ENCODE data around the gene SMARCA2.

SMARCA2 gene

DNA sequence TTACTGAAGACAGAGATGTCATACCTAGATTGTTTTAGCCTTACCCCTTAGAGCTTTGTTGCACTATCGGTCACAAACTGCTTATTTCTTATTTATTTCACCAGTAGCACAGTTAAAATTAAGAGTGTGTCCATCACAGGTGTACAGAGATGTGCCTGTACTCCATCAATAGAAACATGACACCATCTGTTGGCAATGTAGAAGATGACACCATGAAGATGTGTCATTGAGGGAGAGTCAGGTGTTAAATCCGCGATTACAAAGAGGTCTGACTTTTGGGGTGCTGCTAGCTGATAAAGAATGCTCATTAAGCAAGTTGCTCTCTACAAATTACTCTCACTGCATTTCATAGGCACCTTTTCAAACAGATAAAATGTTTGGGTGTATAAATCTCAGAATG, 164.4 kb downstream of the SMARCA2 start:
- DNase-seq = no peak

DNA sequence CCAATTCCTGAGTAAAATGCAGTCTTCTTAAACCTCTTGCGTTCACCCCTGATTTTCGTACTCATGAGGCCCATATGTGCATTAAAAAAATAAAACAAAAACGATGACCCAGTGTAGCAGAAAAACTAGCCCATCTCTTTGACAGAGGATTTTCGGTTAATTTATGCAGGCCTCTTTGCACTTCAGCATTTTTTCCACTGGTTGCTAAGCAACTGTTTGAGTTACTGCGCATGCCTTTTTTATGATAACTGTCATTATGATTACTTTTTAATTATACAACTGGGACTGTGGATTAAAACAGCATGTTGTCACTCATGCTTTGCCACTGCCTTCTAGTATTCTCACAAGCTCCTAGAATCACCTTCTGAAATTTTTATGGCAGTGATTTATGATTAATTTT, 165.0 kb downstream of the SMARCA2 start:
- DNase-seq = no peak

DNA sequence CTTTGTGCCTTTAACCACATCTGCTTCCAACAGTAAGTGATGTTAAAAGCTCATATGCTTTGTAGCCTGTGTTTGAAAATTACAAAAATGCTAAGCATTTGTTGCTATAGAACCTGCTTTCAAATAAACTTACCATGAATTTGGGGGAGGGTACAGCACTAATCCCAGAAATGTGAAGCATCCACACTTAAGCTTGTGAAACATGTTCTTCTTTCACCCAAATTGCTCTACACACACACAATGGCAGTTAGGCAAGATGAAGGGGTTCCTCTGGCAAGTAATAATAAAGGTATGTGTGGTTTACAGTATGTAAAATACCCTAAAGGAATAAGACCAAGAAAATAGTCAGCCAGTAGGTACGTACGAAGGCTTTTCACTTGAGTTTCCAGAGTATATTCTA, 165.6 kb downstream of the SMARCA2 start:
- DNase-seq = no peak

DNA sequence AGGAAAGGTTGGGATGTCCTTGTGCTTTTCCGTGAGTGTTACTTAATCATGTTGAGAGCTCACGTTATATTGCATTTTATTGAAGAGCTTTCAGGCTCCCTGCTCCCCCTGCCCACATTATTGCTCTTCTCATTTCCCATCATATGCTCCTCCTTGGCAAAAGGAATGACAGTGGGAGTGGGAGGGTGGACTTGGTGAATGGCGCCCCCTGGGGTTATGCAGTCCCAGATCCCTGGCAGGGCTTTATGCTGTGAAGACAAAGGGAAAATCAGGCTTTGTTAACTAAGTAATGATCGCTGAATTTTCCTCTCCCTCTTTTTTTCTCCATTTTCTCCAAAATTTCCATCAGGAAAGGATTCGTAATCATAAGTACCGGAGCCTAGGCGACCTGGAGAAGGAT, 166.6 kb downstream of the SMARCA2 start:
- no peak for DNase-seq

DNA sequence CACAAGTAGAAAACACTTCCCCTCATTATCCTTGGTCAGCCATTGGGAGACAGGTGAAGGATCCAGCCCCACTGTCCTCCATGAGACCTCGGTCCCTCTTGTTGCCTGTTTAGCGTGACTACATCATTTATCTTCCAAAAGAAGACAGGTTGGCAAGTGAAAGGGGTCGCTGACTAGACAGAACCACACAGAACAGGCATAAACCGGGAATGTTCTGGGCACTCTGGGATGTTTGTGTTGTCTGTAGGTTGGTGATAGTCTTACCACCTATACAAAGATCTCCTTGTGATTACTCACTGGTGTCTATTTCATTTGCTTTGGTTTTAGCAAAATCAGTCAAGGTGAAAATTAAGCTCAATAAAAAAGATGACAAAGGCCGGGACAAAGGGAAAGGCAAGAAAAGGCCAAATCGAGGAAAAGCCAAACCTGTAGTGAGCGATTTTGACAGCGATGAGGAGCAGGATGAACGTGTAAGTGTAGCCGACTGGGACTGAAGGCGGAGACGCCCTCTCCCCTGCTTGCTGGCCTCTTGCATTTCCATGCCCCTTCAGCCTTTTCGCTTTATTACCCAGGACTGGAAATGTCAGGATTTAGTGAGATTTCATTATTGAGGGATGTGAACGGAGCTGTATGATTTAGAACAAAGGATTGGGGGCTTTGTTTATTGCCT, 175.9 kb downstream of the SMARCA2 start:
- DNase-seq = no peak

DNA sequence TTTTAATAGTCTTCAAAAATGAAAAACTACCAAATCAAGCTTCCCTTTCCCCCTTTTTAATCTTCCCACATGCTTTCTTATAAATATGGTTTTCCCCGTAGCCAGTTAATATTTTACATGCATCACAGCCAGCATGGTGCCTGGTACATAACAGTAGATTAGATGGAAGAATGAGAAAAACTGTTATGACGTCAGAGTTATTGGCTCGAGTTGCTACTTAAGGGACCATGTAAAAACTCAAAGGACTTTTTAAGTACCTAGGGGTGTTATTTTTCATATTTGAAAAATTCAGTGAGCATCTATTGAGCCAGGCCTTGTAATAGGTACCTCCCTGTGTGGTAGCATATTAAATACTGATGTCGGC, 176.4 kb downstream of the SMARCA2 start:
- DNase-seq = no peak

DNA sequence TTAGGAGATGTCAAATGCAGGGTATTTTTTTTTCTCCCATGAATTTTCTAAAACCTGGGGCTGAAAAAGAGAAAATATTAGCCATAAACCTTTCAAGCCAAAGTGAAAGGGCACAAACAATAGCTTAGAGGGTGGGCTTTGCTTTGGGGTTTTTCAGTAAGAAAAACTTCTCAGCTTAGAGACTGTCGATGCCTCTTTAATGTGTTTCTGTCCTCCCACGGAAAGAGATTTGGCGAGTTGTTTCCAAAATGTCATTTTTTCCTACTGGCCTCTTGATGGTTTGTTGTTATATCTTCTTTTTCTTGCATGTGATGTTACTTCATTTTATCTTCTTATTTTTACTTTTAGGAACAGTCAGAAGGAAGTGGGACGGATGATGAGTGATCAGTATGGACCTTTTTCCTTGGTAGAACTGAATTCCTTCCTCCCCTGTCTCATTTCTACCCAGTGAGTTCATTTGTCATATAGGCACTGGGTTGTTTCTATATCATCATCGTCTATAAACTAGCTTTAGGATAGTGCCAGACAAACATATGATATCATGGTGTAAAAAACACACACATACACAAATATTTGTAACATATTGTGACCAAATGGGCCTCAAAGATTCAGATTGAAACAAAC, 177.3 kb downstream of the SMARCA2 start:
- DNase-seq = no peak

DNA sequence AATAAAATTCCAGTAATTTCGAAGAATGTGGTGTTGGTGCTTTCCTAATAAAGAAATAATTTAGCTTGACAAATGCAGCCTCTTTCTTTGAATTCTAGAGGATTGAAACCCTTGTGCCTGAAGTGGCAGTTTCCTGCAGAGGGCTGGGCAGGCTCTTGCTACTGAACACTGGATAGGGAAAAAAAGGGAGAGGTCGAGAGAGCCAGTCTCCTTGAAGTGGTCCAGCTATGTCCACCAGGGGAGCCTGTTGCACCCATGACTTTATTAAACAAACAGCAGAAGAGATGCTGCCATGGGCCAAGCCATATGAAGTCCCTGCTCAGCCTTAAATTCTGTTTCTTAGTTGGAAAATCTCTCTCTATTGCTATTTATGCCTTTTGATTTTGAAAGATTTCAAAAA, 178.4 kb downstream of the SMARCA2 start:
- no peak for DNase-seq

DNA sequence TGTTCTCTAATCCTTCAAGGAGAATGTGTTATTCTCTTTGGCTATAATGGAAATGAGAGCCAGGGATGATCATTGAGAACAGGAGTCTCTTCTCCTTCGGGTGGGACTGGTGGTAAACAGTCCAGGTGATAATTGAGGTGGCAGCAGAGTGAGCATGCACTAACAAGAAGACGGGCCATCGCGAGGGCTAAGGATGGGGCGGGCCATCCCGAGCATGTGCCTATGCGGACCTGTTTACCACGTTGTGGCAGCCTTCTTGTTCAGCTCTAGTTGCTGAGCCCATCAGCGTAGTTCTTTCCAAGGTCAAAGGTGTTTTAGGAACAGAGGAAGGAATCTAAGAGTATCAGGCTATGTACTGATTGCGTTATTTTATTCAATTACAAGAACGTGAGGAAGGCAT, 180.1 kb downstream of the SMARCA2 start:
- DNase-seq = no peak

DNA sequence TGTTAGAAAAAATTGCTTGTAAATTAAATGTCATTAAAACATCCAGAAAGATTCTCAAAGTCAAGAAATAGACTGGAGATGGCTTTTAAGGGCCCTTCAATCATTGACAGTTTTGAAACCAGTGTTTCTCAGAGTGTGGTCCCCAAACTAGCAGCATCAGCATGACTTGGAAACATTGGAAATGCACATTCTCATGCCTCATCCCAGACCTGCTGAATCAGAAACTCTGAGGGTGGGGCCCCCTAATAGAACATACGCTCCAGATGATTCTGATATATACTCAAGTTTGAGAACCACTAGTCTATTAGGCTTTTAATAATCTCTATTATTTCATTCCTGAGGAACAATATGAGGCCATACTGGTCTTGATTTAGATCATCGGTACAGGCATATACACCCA, 181.6 kb downstream of the SMARCA2 start:
- no peak for DNase-seq

DNA sequence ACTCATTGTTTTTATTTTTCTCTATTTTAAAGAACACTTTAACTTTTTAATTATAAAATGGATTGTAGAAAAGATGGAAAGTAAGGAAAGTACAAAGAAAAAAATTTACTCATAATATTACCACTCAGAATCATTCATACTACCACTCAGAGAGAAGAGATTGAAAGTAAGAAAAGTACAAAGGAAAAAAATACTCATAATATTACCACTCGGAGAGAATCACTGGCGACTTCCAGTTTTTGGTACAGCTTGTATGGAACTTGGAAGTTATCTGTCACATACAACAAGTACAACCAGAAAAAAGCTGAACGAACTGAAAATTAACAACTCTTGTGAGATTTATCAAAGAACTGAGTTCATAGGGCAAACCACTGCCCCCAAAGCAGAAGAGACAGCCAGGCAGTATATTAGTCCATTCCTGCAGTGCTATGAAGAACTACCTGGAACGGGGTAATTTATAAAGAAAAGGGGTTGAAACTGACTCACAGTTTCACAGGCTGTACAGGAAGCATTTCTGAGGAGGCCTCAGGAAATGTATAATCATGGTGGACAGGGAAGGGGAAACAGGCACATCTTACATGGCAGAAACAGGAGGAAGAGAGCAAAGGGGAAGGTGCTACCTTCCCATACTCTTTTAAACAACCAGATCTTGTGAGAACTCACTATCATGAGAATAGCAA, 183.9 kb downstream of the SMARCA2 start:
- no peak for DNase-seq

DNA sequence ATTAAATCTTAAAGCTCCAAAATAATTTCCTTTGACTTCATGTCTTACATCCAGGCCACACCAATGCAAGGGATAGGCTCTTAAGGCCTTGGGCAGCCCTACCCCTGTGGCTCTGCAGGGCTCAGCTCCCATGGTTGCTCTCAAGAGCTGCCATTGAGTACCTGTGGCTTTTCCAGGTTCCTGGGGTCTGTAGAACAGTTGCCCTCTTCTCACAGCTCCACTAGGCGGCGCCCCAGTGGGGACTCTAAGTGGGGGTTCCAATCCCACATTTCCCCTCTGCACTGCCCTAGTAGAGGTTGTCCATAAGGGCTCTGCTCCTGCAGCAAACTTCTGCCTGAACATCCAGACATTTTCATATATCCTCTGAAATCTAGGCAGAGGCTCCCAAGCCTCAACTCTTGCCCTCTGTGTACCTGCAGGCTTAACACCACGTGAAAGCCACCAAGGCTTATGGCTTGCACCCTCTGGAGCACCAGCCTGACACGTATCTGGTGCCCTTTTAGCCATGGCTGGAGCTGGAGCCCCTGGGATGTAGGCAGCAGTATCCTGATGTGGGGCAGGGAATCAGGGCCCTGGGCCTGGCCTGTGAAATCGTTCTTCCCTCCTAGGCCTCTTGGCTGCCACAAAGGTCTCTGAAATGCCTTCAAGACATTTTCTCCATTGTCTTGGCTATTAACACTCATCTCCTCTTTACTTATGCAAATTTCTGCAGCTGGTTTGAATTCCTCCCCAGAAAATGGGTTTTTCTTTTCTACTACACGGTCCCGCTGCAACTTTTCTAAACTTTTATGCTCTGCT, 185.1 kb downstream of the SMARCA2 start:
- DNase-seq = no peak

DNA sequence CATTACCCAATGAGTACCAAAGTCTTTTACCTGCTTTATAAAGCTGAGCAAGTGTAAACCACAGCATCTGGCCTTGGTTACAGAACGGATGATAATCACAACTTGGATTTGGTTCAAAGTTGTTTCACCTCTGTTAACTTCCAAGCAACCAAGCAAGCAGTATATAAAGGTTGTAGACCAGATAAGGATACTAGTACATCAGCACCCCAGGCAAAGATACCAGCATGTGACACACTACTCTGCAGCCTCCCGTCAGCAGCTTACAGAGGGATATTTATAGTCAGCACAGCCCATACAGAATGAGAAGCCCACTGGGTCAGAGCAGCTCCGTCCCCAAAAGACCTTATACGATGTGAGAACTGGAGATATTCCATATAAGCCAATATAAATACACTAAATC, 193.3 kb downstream of the SMARCA2 start:
- DNase-seq = no peak

DNA sequence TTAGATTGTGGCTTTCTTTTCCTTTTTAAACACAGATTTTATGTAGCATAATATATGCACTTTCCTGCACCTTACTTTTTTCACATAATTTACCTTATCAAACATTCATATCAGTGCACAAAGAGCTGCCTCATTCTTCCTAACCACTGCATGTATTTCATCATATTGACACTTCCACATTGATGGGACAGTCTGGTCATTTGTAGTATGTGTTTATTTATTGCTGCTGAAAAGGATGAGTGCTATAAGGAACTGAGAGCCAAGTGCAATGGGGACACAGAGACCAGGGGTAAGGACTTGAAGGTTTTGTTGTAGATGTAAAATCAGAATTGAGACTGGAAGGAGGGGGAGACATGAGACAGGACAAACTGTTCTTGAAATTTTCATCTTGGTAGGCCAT, 193.8 kb downstream of the SMARCA2 start:
- no peak for DNase-seq

DNA sequence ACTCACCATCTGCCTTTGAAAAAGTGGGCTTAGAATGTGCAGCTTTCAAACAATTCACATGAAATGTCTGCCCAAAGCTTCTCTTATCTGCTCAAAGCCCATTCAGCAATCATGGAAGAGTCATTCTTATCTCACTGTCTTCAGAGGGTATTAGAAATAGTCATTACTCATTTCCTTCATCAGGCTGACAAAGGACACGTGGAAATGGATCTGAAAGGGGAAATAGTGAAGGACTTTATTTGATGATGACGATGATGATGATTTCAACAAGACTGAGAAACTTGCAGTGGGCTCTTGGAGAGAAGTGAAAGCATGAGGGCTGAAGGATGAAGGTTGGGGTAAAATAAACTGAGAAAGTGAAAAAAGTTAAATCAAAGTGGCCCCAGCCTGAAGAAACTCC, 194.3 kb downstream of the SMARCA2 start:
- no peak for DNase-seq

DNA sequence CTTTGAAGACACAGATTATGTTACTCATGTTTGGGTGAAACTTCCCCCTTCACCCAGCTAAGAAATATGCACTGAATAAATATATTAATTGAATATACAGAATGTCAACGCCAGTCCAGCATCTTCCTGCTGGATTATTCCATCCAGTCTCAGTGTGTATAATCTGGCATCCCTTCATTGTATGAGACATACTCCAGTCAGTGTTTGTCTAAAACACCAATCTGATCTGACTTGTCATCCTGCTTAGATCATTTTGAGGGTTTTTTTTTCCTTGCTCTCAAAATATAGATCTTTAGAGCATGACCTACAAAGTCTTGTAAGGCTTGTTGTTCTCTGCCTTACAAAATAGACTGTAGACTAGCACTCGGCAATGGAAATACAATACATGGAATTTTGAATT, 195.1 kb downstream of the SMARCA2 start:
- no peak for DNase-seq

DNA sequence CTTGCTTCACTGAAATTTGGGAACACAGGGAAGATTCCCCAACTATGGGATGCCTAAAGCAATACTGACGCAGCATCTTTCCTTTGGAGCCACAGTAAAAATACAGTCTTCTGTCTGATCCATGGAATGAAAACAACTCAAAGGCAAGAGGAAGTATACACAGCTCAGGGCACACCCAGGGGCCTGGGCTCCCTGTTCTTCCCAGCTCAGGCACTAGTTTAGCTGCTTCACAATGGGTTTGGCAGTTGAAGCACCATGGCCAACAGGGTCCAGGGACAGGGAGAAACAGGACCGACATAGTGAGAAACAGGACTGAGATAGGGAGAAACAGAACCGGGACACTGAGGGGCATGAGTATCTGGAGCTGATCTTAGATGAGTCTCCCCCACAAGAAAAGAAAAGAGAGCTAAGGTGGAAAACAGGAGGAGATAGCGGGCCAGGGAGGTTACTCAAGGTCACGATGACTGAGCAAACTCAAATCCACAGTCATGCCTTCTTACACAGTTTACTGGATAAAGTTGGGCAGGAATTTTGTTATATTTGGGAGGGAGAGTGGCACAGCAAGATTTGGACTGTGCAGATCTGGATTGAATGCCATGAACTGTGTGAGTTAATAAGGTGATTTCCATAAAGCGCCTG, 198.8 kb downstream of the SMARCA2 start:
- DNase-seq = no peak

DNA sequence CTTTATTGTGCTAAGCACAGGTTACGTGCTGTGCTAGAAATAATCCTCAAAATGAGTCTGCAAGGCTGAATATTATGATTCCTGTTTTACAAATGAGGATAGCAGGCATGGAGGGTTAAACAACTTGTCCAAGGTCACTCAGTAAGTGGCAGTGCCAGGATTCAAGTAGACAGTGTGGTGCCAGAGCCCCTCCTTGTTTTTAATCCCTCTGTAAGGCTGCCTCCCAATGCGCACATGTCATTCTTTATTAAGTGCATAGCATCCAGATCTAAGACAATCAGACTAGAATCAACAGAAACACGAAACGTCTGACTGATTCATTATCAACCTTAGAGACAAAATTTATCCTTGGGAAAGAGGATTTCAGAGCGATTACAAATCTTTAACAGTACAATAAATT, 199.6 kb downstream of the SMARCA2 start:
- DNase-seq = no peak

DNA sequence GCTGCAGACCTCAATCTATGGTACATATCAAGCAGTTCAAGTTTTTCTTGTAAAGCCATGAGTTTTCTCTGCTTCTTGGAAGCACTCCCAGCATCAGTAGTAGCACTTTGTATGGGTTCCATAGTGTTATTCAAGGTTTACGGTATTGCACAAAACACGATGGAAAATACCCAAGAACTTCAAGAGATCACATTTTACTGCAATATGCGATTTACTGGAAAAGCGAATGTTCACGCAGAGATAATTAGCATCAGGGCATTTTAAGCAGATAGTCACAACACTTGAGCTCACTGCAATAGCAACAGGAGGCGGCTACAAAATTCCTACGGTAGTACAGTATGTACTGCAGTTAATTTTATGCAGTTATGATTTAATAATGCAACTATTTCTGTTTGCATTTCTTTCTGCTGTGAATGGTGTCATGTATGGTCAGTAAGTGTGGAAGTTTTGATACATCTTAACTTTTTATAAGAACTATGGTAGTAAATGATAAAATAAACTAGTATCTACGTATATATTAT, 200.8 kb downstream of the SMARCA2 start:
- DNase-seq = no peak

DNA sequence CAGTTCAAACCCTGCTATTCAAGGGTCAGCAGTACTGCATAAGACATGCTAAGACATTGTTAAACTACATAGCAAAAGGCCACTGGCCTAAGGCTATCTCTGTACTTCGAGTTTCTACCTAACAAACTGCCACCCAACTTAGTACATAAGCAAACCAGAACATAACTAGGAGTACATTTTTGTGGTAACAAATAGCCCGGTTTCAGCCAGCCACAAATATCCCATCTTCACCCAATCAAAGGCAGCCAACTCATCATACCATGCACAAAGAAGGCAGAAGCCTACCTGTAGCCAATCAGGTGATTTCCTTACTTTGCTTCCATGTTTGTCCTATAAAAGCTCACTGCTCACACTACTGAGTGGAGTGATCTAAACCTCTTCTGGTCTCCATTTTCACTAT, 201.4 kb downstream of the SMARCA2 start:
- DNase-seq = no peak

DNA sequence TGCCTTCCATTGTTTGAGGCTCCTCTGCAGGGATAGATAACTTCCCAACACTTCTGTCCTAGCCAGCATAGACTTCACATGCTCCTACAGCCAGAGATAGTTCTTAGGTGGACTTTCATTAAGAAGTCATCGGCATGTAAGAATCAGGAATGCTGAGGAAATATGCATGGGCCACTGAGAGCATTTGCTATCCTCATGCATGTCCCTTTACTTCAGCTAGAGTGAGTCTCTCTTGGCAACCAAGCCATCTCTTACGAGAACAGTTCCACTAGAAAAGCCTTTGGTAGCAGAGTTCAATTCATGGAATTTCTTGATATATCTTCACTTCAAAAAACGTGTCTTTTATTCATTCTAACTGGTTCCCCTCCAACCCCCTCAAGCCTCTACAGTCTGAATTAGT, 202.4 kb downstream of the SMARCA2 start:
- no peak for DNase-seq

DNA sequence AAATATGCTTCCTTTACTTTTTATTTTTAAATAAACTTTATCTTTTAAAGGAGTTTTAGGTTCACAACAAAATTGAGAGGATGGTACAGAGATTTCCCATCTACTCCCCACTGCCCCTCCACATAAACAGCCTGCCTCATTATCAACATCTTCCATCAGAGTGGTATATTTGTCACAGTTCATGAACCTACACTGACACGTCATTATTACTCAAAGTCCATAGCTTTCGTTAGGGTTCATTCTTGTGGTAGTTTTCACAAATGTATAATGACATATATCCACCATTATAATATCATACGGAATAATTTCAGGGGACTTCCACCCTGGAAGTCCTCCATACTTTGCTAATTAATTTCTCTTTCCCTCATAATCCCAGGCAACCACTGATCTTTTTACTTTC, 204.9 kb downstream of the SMARCA2 start:
- no peak for DNase-seq
